Gastroesophageal sphincter (tissue), 4 donors: ENCODE measurements around the gene TMEM170A. TPM values are rescaled to one million over a fixed set of nuclear protein-coding genes. Genes with fewer than 3 reads are reported as not detected.
"Not testable (repeated sequence)": the region's sequence is repeated elsewhere in the genome, so short reads cannot be mapped to it uniquely, and the experiment has no call there.

ENCODE experiments used
- ATAC-seq: fragments of 150-250 bp; one replicate; pipeline ENCODE4 v1.9.1; 2016; ENCODE audit warnings: mild to moderate bottlenecking, moderate library complexity
- H3K27ac ChIP-seq, 4 donors: fragments of 200-600 bp; sonication (generic) in 3 of 4; 1 replicate in 3 of 4; 2 replicates in 1 of 4; pipeline ENCODE4 v1.5.1; 2016 to 2019
- H3K27me3 ChIP-seq: fragments of 200-600 bp; sonication (generic); one replicate; pipeline ENCODE4 v1.5.1; 2019
- H3K36me3 ChIP-seq, 2 donors: fragments of 200-600 bp; sonication (generic); one replicate each; pipeline ENCODE4 v1.5.1; 2019; ENCODE audit warnings: control low read depth in 1 of 2
- H3K4me1 ChIP-seq, 3 donors: fragments of 200-600 bp; sonication (generic); 1 replicate in 2 of 3; 2 replicates in 1 of 3; pipeline ENCODE4 v1.5.1; 2016 to 2019; ENCODE audit warnings: control low read depth in 2 of 3
- H3K4me3 ChIP-seq, 2 donors: fragments of 200-600 bp; sonication (generic); one replicate each; pipeline ENCODE4 v1.5.1; 2019; ENCODE audit warnings: mild to moderate bottlenecking in 1 of 2, moderate library complexity in 1 of 2
- H3K9me3 ChIP-seq, 3 donors: fragments of 200-600 bp; sonication (generic); one replicate each; pipeline ENCODE4 v1.5.1; 2017 to 2019; ENCODE audit warnings: control low read depth in 2 of 3
- CTCF ChIP-seq, 4 experiments: fragments of 200-600 bp in 2 of 4; fragments of 450-650 bp in 2 of 4; sonication (generic) in 1 of 4; IDR thresholded peaks; one replicate each; pipeline ENCODE4 v1.5.1; 2017 to 2019; ENCODE audit warnings: antibody characterized with exemption in 4 of 4, mild to moderate bottlenecking in 2 of 4, moderate library complexity in 2 of 4
- EP300 ChIP-seq: sonication (generic); formaldehyde crosslinking; IDR thresholded peaks from one replicate; pipeline ENCODE4 v1.6.1; 2017; ENCODE audit warnings: antibody characterized with exemption, mild to moderate bottlenecking
- POLR2A ChIP-seq, 2 donors: fragments of 450-650 bp; IDR thresholded peaks; one replicate each; pipeline ENCODE4 v1.6.1; 2017; ENCODE audit warnings: antibody characterized with exemption in 2 of 2, mild to moderate bottlenecking in 2 of 2, moderate library complexity in 1 of 2
- POLR2AphosphoS5 ChIP-seq: sonication (generic); formaldehyde crosslinking; IDR thresholded peaks from one replicate; pipeline ENCODE4 v1.6.1; 2017; ENCODE audit warnings: antibody characterized with exemption
- WGBS, 2 donors: methylation state at CpG; one replicate each; pipeline ENCODE4 v1.1.5; 2018; ENCODE audit warnings: low coverage in 1 of 2; 5-methylcytosine and 5-hydroxymethylcytosine counted together
- total RNA-seq, 4 donors: library from RNA; depleted of rRNA; stranded (reverse); fragments of >200 nt; gene quantifications; one replicate each; pipeline ENCODE4 v1.1.0, GENCODE V29; 2016

The TMEM170A gene
- total RNA-seq, 4 donors from 2014 or later, result 9.8 to 21.8 (median 13.8) TPM

- WGBS, 2 donors, result 93 to 94% methylated on average over 2 to 4 of the region's 4 CpGs
- Histone ChIP-seq H3K27ac (no peak overlapping the region), H3K4me1 (peaks cover 0 to 32% (median 4%) of the 10 kb centered on the region in 3 donors), H3K36me3 (no peaks in the 10 kb centered on the region), H3K4me3 (no peak overlapping the region), H3K9me3 (no peaks in the 10 kb centered on the region), H3K27me3 (no peaks in the 10 kb centered on the region)
- TF ChIP-seq EP300 (no peak), CTCF (IDR thresholded peaks at IDR 0.05) (no peak), POLR2A (IDR thresholded peaks at IDR 0.05) (no peak), POLR2AphosphoS5 (no peak)
- no peak for ATAC-seq
Observed at GRCh38 chr16:75458029-75458428, 6.5 kb downstream of the TMEM170A start.

- no peaks in the 10 kb centered on the region for H3K9me3 ChIP-seq
- peaks cover 0 to 27% (median 4%) of the 10 kb centered on the region in 3 donors for H3K4me1 ChIP-seq
- no peaks in the 10 kb centered on the region for H3K27me3 ChIP-seq
- no peak for TF ChIP-seq EP300
- H3K36me3 ChIP-seq, result no peaks in the 10 kb centered on the region
- WGBS, 2 donors, result 87 to 88% methylated on average over 1 to 5 of the region's 5 CpGs
- no peak overlapping the region for H3K4me3 ChIP-seq
- no peak overlapping the region for H3K27ac ChIP-seq
- ATAC-seq, result no peak
Observed at GRCh38 chr16:75457485-75458021, 6.9 kb downstream of the TMEM170A start.

GRCh38 chr16:75456971-75457370 is 7.5 kb downstream of the TMEM170A start:
- Histone ChIP-seq H3K27ac (no peak overlapping the region), H3K4me3 (no peak overlapping the region), H3K9me3 (no peaks in the 10 kb centered on the region), H3K27me3 (no peaks in the 10 kb centered on the region), H3K36me3 (no peaks in the 10 kb centered on the region), H3K4me1 (peaks cover 0 to 21% (median under 1%) of the 10 kb centered on the region in 3 donors)
- ATAC-seq, result no peak
- no peak for TF ChIP-seq POLR2A (IDR thresholded peaks at IDR 0.05)
- TF ChIP-seq POLR2AphosphoS5, result no peak
- no peak for TF ChIP-seq CTCF (IDR thresholded peaks at IDR 0.05)
- TF ChIP-seq EP300, result no peak
- 100% methylated on average over 1 of the region's 1 CpG; no CpG with 5 or more reads in 1 of the 2 donors for WGBS, 2 donors

GRCh38 chr16:75456486-75456885 is 8.0 kb downstream of the TMEM170A start:
- 83 to 100% methylated on average over 1 of the region's 4 CpGs for WGBS, 2 donors
- not testable (repeated sequence) for ATAC-seq, H3K27me3 ChIP-seq, H3K4me3 ChIP-seq, H3K27ac ChIP-seq, H3K9me3 ChIP-seq, H3K36me3 ChIP-seq
- peaks cover 0 to 16% (median 0%) of the 10 kb centered on the region in 3 donors for H3K4me1 ChIP-seq

GRCh38 chr16:75455677-75456076 is 8.8 kb downstream of the TMEM170A start:
- ATAC-seq, result no peak
- no peak overlapping the region for H3K27ac ChIP-seq
- peaks cover 0 to 10% (median 0%) of the 10 kb centered on the region in 3 donors for H3K4me1 ChIP-seq
- no peak overlapping the region for H3K4me3 ChIP-seq
- H3K36me3 ChIP-seq, result peaks cover 0 to 10% of the 10 kb centered on the region in 2 donors
- 38 to 50% methylated on average over 1 to 3 of the region's 5 CpGs for WGBS, 2 donors
- H3K9me3 ChIP-seq, result no peaks in the 10 kb centered on the region
- H3K27me3 ChIP-seq, result no peaks in the 10 kb centered on the region
- TF ChIP-seq POLR2A (IDR thresholded peaks at IDR 0.05) (no peak), EP300 (no peak), POLR2AphosphoS5 (no peak), CTCF (IDR thresholded peaks at IDR 0.05) (no peak)

GRCh38 chr16:75452464-75453190 is 11.9 kb downstream of the TMEM170A start:
- Histone ChIP-seq H3K4me1 (peaks cover 0 to 10% (median 0%) of the 10 kb centered on the region in 3 donors), H3K9me3 (no peaks in the 10 kb centered on the region), H3K4me3 (no peak overlapping the region), H3K27me3 (no peaks in the 10 kb centered on the region), H3K27ac (no peak overlapping the region), H3K36me3 (peaks cover 0 to 27% of the 10 kb centered on the region in 2 donors)
- no peak for ATAC-seq
- WGBS, 2 donors, result 82 to 93% methylated on average over 8 of the region's 12 CpGs
- TF ChIP-seq POLR2A (IDR thresholded peaks at IDR 0.05), result no peak
- no peak for TF ChIP-seq CTCF (IDR thresholded peaks at IDR 0.05)
- TF ChIP-seq EP300, result no peak
- no peak for TF ChIP-seq POLR2AphosphoS5
